Muscle of leg (tissue), 11 donors: Measurements from ENCODE around the gene PRPSAP1. TPM values are rescaled to one million over a fixed set of nuclear protein-coding genes. Genes with fewer than 3 reads are reported as not detected.

Experiments used
- DNase-seq: peaks from one replicate; pipeline ENCODE4 v3.0.0; 2013
- H3K27ac ChIP-seq: one replicate; pipeline ENCODE4 v1.5.1; 2013; ENCODE audit warnings: mild to moderate bottlenecking, low read length, control low read depth
- H3K27me3 ChIP-seq: one replicate; pipeline ENCODE4 v1.6.1; 2013; ENCODE audit warnings: low read length; ENCODE audit not compliant: control insufficient read depth, insufficient read depth
- H3K36me3 ChIP-seq: one replicate; pipeline ENCODE4 v1.6.1; 2013; ENCODE audit warnings: low read length; ENCODE audit not compliant: control insufficient read depth, insufficient read depth
- H3K4me1 ChIP-seq: one replicate; pipeline ENCODE4 v1.6.1; 2013; ENCODE audit warnings: low read length; ENCODE audit not compliant: control insufficient read depth, insufficient read depth
- H3K4me3 ChIP-seq: one replicate; pipeline ENCODE4 v1.5.1; 2013; ENCODE audit warnings: low read length, control low read depth
- H3K9me3 ChIP-seq: replicated peaks from 2 replicates; pipeline ENCODE4 v1.6.1; 2013; ENCODE audit warnings: low read depth, low read length; ENCODE audit not compliant: control insufficient read depth
- WGBS: methylation state at CpG from one replicate; pipeline ENCODE4 v1.1.5; 2013; ENCODE audit warnings: missing lambda C conversion rate; ENCODE audit not compliant: insufficient coverage; 5-methylcytosine and 5-hydroxymethylcytosine counted together
- polyA plus RNA-seq, 8 donors: library from polyadenylated mRNA; unstranded; fragments of 120-200 nt; gene quantifications; one replicate each; pipeline versions ENCODE4 v1.2.1 to v1.2.3, GENCODE V29; 2013; ENCODE audit warnings: inconsistent platforms in 1 of 8, low replicate concordance in 1 of 8; ENCODE audit not compliant: insufficient read length in 8 of 8, insufficient read depth in 1 of 8
- total RNA-seq: library from RNA; stranded (reverse); fragments of 120-200 nt; gene quantifications from one replicate; pipeline ENCODE4 v1.2.4, GENCODE V29; 2013

The PRPSAP1 gene
- total and polyA plus RNA-seq, 9 donors = 20.7 to 40.4 (median 32.5) TPM

DNA sequence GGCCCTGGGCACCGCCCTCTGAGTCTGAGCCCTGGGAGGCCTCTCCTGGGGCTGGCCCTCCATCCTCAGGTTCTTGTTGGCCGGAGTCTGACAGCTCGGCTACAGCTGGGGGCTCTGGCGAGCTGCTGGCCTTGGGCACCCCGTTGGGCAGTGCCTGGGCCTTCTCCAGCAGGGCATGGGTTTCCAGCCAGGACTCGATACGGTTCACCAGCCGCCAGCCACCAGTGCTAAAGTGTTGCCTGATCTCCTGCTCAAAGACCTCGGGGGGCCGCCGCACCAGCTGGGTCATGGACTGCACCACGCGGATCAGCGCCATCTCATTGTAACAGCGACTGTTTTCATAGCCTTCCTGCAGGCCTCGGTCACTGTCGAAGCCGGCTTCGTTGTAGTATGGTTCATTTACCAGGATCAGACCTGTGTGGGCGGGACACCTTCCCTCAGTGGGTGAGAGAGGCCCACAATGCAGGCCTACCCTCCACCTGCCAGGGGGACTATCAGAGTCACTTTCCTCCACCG, 37.5 kb upstream of the PRPSAP1 start:
- peaks cover 2% of the 10 kb centered on the region for H3K27me3 ChIP-seq
- peaks cover 49% of the 10 kb centered on the region for H3K36me3 ChIP-seq
- H3K4me1 ChIP-seq = peaks cover 16% of the 10 kb centered on the region
- no peak overlapping the region for H3K27ac ChIP-seq
- WGBS = 91% methylated on average over 21 of the region's 21 CpGs
- DNase-seq = no peak
- H3K4me3 ChIP-seq = no peak overlapping the region
- no peaks in the 10 kb centered on the region for H3K9me3 ChIP-seq

DNA sequence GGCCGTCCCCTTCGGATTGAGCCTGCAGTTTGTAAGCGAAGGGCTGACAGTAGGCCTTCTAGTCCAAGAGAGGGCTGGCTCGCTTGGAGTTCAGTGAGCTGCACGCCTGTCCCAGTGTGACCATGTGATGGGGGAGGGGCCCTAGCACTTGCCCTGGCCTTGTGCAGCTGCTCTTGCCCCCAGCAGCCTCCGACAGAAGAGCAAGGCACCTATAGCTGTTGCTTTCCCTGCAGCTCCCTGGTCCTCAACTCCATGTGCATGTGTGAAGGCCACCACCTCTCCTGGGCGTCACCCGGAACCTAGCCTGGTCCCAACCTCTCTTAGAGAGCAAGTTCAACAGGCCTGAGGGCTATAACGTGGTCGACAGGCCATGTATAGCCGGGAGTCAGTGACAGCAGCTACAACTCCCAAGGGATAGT, 36.3 kb upstream of the PRPSAP1 start:
- 59% methylated on average over 11 of the region's 11 CpGs for WGBS
- H3K9me3 ChIP-seq = no peaks in the 10 kb centered on the region
- DNase-seq = peak; percentile 40
- peaks cover 14% of the 10 kb centered on the region for H3K27me3 ChIP-seq
- H3K4me1 ChIP-seq = peaks cover 28% of the 10 kb centered on the region
- H3K4me3 ChIP-seq = no peak overlapping the region
- no peak overlapping the region for H3K27ac ChIP-seq
- peaks cover 39% of the 10 kb centered on the region for H3K36me3 ChIP-seq

DNA sequence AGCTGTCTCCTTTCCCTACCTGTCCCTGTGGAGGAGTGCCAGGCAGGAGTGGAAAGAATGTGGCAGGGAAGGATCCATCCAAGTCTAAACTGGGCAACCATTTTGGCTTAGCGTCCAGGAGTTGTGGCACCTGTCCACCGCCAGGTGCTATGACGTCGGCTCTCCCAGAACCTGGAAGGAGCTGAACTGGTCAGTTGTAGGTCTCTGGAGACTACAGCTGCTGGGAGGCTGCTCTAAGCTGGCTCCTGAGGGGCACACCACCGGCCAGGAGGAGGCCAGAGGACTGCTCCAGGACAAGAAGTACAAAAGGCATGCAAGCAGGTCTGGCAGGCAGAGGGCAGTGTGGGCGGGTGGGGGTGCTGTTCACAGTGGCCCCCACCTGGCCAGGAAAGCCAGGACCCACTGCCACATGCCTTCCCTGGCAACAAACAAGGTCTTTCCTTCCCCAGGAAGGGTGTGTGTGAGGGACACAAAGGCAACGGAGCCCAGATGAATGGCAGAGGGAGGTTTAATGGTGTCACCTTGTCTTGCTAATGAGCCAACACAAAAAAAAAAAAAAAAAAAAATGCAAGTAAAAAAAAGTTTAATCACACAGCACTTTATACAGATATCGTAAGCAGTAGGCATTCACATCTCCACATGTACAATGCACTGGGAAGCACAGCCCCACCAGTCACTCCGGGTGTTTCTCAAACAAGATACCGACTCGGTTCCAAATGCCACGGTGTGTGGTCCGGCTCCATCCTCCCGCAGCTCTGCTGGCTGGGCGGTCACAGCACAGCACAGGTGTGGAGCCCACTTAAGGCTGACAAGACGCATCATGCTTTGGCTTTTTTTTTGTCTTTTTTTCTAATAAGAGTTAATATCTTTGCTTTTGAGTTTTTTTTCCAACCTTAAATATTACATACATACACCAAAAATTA, 35.5 kb upstream of the PRPSAP1 start:
- Histone ChIP-seq H3K27me3 (peaks cover 19% of the 10 kb centered on the region), H3K36me3 (peaks cover 38% of the 10 kb centered on the region), H3K9me3 (no peaks in the 10 kb centered on the region), H3K27ac (no peak overlapping the region), H3K4me1 (peaks cover 33% of the 10 kb centered on the region), H3K4me3 (no peak overlapping the region)
- 84% methylated on average over 9 of the region's 16 CpGs for WGBS
- no peak for DNase-seq

DNA sequence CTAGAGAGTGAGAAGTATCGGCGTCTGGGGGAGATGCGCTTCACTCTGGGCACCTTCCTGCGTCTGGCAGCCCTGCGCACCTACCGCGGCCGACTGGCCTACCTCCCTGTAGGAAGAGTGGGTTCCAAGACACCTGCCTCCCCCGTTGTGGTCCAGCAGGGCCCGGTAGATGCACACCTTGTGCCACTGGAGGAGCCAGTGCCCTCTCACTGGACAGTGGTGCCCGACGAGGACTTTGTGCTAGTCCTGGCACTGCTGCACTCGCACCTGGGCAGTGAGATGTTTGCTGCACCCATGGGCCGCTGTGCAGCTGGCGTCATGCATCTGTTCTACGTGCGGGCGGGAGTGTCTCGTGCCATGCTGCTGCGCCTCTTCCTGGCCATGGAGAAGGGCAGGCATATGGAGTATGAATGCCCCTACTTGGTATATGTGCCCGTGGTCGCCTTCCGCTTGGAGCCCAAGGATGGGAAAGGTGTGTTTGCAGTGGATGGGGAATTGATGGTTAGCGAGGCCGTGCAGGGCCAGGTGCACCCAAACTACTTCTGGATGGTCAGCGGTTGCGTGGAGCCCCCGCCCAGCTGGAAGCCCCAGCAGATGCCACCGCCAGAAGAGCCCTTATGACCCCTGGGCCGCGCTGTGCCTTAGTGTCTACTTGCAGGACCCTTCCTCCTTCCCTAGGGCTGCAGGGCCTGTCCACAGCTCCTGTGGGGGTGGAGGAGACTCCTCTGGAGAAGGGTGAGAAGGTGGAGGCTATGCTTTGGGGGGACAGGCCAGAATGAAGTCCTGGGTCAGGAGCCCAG, 33.5 kb upstream of the PRPSAP1 start:
- no peak for DNase-seq
- peaks cover 26% of the 10 kb centered on the region for H3K36me3 ChIP-seq
- no peak overlapping the region for H3K27ac ChIP-seq
- H3K27me3 ChIP-seq = peaks cover 35% of the 10 kb centered on the region
- H3K4me1 ChIP-seq = peaks cover 49% of the 10 kb centered on the region
- WGBS = 87% methylated on average over 27 of the region's 31 CpGs
- H3K9me3 ChIP-seq = no peaks in the 10 kb centered on the region
- no peak overlapping the region for H3K4me3 ChIP-seq

DNA sequence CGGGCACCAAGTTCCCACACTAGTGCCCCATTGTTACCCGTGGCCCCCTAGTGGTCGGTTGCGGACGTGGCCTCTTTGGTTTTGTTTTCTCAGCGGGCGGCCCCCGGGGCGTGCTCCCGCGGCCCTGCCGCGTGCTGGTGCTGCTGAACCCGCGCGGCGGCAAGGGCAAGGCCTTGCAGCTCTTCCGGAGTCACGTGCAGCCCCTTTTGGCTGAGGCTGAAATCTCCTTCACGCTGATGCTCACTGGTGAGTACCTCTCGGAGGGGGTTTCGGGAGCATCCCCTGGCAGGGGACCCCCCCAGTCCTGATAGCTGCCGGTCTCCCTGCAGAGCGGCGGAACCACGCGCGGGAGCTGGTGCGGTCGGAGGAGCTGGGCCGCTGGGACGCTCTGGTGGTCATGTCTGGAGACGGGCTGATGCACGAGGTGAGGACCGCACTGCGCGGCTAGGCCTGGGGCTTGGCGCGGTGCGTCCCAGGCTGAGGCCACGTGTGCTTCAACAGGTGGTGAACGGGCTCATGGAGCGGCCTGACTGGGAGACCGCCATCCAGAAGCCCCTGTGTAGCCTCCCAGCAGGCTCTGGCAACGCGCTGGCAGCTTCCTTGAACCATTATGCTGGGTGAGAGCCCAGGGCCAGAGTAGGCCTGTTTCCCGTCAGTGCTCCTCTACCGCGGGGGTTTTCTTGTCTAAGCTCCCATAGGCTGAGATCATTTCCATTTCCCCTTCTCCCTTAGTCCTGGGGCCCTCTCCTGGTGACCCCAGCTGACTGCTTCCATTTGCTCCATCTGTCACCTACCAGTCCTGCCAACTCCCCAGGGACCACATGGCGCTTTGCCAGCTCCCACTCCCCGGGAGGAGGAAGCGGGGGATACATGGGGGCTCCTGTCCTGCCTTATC, 32.4 kb upstream of the PRPSAP1 start:
- H3K27ac ChIP-seq = peak overlapping the region; percentile 7
- H3K9me3 ChIP-seq = no peaks in the 10 kb centered on the region
- H3K4me3 ChIP-seq = peak overlapping the region; percentile 51
- WGBS = 13% methylated on average over 51 of the region's 52 CpGs
- DNase-seq = peak; percentile 69
- H3K36me3 ChIP-seq = peaks cover 15% of the 10 kb centered on the region
- H3K4me1 ChIP-seq = peaks cover 51% of the 10 kb centered on the region
- H3K27me3 ChIP-seq = peaks cover 36% of the 10 kb centered on the region

DNA sequence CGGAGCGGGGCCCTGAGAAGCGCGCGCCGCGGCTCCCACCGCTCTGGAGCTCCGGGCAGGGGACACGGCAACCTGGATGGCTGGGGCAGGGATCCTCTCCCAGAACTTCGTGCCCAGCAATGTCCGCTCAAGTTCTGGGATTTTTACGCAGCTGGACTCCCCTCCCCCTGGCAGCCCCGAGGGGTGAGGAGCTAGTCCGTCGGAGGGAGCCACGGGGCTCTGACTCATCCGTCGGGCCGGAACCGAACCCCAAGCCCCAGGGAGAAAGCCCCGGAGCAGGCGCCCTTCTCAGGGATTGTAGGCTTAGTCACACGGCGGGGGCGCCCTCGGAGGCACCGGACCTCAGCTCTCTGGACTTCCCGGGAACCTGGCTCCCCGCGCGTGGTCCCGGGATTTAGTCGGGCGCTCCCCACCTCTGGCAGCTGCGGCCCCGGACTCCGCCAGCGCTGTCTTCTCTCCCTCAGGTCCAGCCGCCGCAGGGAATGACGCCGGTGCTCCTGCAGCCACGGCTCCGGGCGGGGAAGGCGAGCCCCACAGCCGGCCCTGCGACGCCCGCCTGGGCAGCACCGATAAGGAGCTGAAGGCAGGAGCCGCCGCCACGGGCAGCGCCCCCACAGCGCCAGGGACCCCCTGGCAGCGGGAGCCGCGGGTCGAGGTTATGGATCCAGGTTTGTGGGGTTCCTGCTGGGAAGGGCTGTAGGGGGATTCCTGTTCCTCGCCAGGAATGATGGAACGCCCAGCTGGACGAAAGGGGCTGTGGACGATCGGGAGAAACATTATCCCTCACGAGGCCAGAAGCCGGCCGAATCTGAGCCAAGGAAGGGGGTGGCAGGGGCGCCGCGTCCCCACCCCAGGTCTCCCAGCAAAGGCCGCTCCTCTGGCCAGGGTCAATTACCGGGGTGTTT, 31.5 kb upstream of the PRPSAP1 start:
- 1% methylated on average over 74 of the region's 74 CpGs for WGBS
- no peaks in the 10 kb centered on the region for H3K9me3 ChIP-seq
- peaks cover 36% of the 10 kb centered on the region for H3K27me3 ChIP-seq
- H3K27ac ChIP-seq = no peak overlapping the region
- H3K36me3 ChIP-seq = peaks cover 6% of the 10 kb centered on the region
- peaks cover 50% of the 10 kb centered on the region for H3K4me1 ChIP-seq
- DNase-seq = peak; percentile 34
- H3K4me3 ChIP-seq = peak overlapping the region; percentile 51

DNA sequence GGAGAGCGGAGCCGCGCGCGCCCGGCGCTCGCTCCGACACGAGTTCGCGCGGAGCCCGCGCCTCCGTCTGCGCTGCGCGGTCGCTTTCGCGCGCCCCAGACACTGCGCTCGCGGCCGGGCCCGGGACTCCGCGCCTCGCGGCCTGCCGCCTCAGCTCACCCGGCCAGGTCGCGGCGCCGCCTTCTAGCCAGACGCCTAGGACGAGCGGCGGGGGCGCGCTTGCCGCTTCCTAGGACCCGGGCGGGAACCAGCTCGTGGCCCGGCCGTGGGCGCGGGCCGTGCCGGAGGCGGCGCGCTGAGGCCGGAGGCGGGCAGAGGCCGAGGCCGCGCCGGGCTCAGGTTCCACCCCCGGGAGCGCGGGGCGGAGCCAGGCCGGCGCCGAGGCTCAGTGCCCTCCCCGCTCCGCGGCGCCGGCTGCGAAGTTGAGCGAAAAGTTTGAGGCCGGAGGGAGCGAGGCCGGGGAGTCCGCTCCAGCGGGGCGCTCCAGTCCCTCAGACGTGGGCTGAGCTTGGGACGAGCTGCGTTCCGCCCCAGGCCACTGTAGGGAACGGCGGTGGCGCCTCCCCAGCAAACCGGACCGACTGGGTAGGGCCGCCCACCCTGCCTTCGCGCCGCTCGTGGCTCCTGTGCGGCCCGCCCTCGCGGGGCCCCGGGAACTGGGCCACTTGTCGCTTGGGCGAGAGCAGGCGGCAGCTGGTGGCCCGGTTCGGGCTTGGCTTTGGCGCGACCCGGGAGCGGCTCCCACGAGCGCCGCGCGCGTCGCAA, 30.7 kb upstream of the PRPSAP1 start, which contains the start of gene SPHK1:
TSS of gene SPHK1 (plus strand) at position 388 of the 765 bp plus-strand sequence. CDS start 1,036 bp downstream, outside the sequence.
- no peaks in the 10 kb centered on the region for H3K9me3 ChIP-seq
- peak; percentile 88 for DNase-seq
- H3K27ac ChIP-seq = peak within 1 kb of the TSS; percentile 47
- H3K36me3 ChIP-seq = peaks cover 4% of the 10 kb centered on the region
- peak within 1 kb of the TSS; percentile 54 for H3K4me3 ChIP-seq
- under 1% methylated on average over 118 of the region's 118 CpGs for WGBS
- peaks cover 36% of the 10 kb centered on the region for H3K27me3 ChIP-seq
- H3K4me1 ChIP-seq = peaks cover 42% of the 10 kb centered on the region

DNA sequence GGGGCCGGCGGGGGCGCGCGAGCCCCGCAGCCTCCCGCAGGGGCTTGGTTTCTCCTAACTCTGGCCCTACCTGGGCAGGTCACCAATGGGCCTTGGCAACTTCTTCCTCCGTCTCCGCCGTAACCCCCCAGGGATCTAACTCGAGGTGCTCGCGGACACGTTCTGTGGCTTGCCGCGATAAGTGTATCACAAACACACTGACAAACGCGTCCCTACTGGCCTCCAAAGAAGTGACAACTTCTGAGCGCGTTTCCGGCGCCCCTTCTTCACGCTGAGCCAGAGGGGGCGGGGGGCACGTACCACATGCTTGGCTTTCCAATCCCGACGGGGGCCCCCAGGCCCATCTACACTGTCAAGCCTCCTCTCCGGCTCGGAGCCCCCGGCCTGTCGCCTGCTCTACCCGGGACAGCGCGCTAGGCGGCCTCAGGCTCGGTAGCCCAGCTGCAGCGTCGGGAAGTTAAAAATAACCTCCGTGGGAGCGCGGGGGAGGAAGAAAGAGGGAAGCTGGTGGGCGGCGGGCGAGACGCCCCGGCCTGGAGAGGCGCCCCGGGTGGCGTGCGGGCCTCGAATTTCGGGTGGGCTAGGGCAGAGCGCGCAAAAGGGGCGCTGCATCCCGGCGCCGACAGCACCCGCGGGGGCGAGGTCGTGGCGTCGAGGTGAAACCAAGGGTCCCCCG, 30.0 kb upstream of the PRPSAP1 start:
- Histone ChIP-seq H3K4me1 (peaks cover 40% of the 10 kb centered on the region), H3K9me3 (no peaks in the 10 kb centered on the region), H3K27ac (peak overlapping the region; percentile 31), H3K36me3 (peaks cover under 1% of the 10 kb centered on the region), H3K27me3 (peaks cover 36% of the 10 kb centered on the region), H3K4me3 (peak overlapping the region; percentile 54)
- under 1% methylated on average over 54 of the region's 65 CpGs for WGBS
- peak; percentile 81 for DNase-seq
